Glomerular endothelial cell (primary cell): ENCODE data around the gene PBXIP1. TPM values are rescaled to one million over a fixed set of nuclear protein-coding genes. Genes with fewer than 3 reads are reported as not detected.
A peak's percentile ranks its signal among the peaks of the same experiment; 100 is the strongest.
"Not testable (repeated sequence)": the region's sequence is repeated elsewhere in the genome, so short reads cannot be mapped to it uniquely, and the experiment has no call there.

Experiments used
- DNase-seq: peaks from one replicate; pipeline ENCODE4 v3.0.0-alpha.2; 2011; ENCODE audit warnings: low read depth, low spot score; ENCODE audit errors: extremely low read depth
- total RNA-seq: library from RNA; depleted of rRNA; stranded (reverse); fragments of >200 nt; gene quantifications from 2 replicates; pipeline ENCODE4 v1.2.3, GENCODE V29; 2015

PBXIP1 gene
- total RNA-seq, 1 donor from 2014 or later: 115 TPM

GRCh38 chr1:154995301-154995983 lies 39.5 kb upstream of the PBXIP1 start:
- not testable (repeated sequence) for DNase-seq

GRCh38 chr1:154994591-154994990 lies 38.7 kb upstream of the PBXIP1 start:
- no peak for DNase-seq

GRCh38 chr1:154994269-154994587 lies 38.3 kb upstream of the PBXIP1 start:
- no peak for DNase-seq

- DNase-seq: no peak
Measured at GRCh38 chr1:154993572-154994268, 37.8 kb upstream of the PBXIP1 start, which contains the start of gene LENEP. TSS of gene LENEP (plus strand) at chr1:154993586. CDS start at chr1:154993608, 22 bp downstream.

GRCh38 chr1:154992721-154993571 lies 37.0 kb upstream of the PBXIP1 start:
- DNase-seq: no peak

GRCh38 chr1:154990276-154990675 lies 34.4 kb upstream of the PBXIP1 start:
- DNase-seq: no peak

GRCh38 chr1:154989195-154989860 lies 33.4 kb upstream of the PBXIP1 start:
- no peak for DNase-seq

- no peak for DNase-seq
Measured at GRCh38 chr1:154988058-154988954, 32.4 kb upstream of the PBXIP1 start.

GRCh38 chr1:154987326-154987725 lies 31.4 kb upstream of the PBXIP1 start:
- no peak for DNase-seq

- not testable (repeated sequence) for DNase-seq
Measured at GRCh38 chr1:154986736-154987135, 30.8 kb upstream of the PBXIP1 start.

- no peak for DNase-seq
Measured at GRCh38 chr1:154983776-154984466, 28.0 kb upstream of the PBXIP1 start.

- DNase-seq: peak; percentile 99
Measured at GRCh38 chr1:154982897-154983648, 27.2 kb upstream of the PBXIP1 start, which contains the start of gene FLAD1. TSS of gene FLAD1 (plus strand) at chr1:154983344. CDS start at chr1:154983695, 351 bp downstream.

GRCh38 chr1:154982341-154982740 lies 26.4 kb upstream of the PBXIP1 start:
- no peak for DNase-seq

- no peak for DNase-seq
Measured at GRCh38 chr1:154978360-154978759, 22.5 kb upstream of the PBXIP1 start.

- not testable (repeated sequence) for DNase-seq
Measured at GRCh38 chr1:154977762-154978161, 21.9 kb upstream of the PBXIP1 start.

- no peak for DNase-seq
Measured at GRCh38 chr1:154975409-154976059, 19.6 kb upstream of the PBXIP1 start.

GRCh38 chr1:154974808-154975408 lies 19.0 kb upstream of the PBXIP1 start:
- peak; percentile 92 for DNase-seq
